Colonic mucosa (tissue), 4 donors: ENCODE data around the gene COL8A2. TPM values are rescaled to one million over a fixed set of nuclear protein-coding genes. Genes with fewer than 3 reads are reported as not detected.

Experiments used
- DNase-seq: peaks from one replicate; pipeline ENCODE4 v3.0.0-alpha.2; 2020
- H3K27ac ChIP-seq: fragments of 200-600 bp; one replicate; pipeline ENCODE4 v1.8.0; 2021
- H3K27me3 ChIP-seq: fragments of 200-600 bp; one replicate; pipeline ENCODE4 v1.8.0; 2021
- H3K36me3 ChIP-seq: fragments of 200-600 bp; one replicate; pipeline ENCODE4 v1.8.0; 2021
- H3K4me1 ChIP-seq: fragments of 200-600 bp; one replicate; pipeline ENCODE4 v1.8.0; 2021; ENCODE audit warnings: mild to moderate bottlenecking
- H3K4me3 ChIP-seq: fragments of 200-600 bp; one replicate; pipeline ENCODE4 v1.8.0; 2021
- H3K9ac ChIP-seq, 2 donors: one replicate each; pipeline ENCODE4 v1.7.0; 2013; ENCODE audit warnings: control low read depth in 2 of 2, low read depth in 2 of 2, low read length in 2 of 2
- H3K9me3 ChIP-seq: fragments of 200-600 bp; one replicate; pipeline ENCODE4 v1.8.0; 2021
- CTCF ChIP-seq: fragments of 200-600 bp; IDR thresholded peaks from one replicate; pipeline ENCODE4 v1.8.0; 2022; ENCODE audit warnings: antibody characterized with exemption, mild to moderate bottlenecking
- intact Hi-C: fragments of 100-400 bp; cut with DNase I; formaldehyde crosslinking; loops from one replicate; pipeline ENCODE4 v1.14.1; 2022
- total RNA-seq, 2 donors: library from RNA; stranded (reverse); fragmentation: NEBNext Ultra II Directional in 1 of 2; extraction: Animal tissue kit (Norgen Biotek cat#: 25700) in 1 of 2; gene quantifications; one replicate each; pipeline ENCODE4 v1.2.1, GENCODE V29; 2021
- donor health status: healthy.
- donor health status: DM: no; HTN: no; CAD: no.
- donor health status: DM: no; HTN: no; CAD: no.

The COL8A2 gene
- total RNA-seq, 2 donors from 2014 or later = 1.1 to 2.1 TPM

- Histone ChIP-seq H3K4me1 (no peaks in the 10 kb centered on the region), H3K4me3 (no peak overlapping the region), H3K9me3 (no peaks in the 10 kb centered on the region), H3K36me3 (no peaks in the 10 kb centered on the region), H3K27ac (no peak overlapping the region), H3K9ac (no peak overlapping the region), H3K27me3 (no peaks in the 10 kb centered on the region)
- TF ChIP-seq CTCF = no peak
- DNase-seq = no peak
- intact Hi-C loops = no loop called here
Measured at GRCh38 chr1:36144413-36144812, 19.4 kb upstream of the COL8A2 start.

GRCh38 chr1:36143424-36143823, 18.4 kb upstream of the COL8A2 start:
- no peaks in the 10 kb centered on the region for H3K27me3 ChIP-seq
- no peaks in the 10 kb centered on the region for H3K4me1 ChIP-seq
- TF ChIP-seq CTCF = no peak

GRCh38 chr1:36142121-36142520, 17.1 kb upstream of the COL8A2 start:
- no peak overlapping the region for H3K27ac ChIP-seq
- no peak overlapping the region for H3K4me3 ChIP-seq
- intact Hi-C loops = no loop called here

More at GRCh38 chr1:36143424-36143823, 18.4 kb upstream of the COL8A2 start:
- DNase-seq = no peak
- no peak overlapping the region for H3K27ac ChIP-seq
- H3K36me3 ChIP-seq = no peaks in the 10 kb centered on the region
- H3K9me3 ChIP-seq = no peaks in the 10 kb centered on the region
- H3K4me3 ChIP-seq = no peak overlapping the region
- H3K9ac ChIP-seq = no peak overlapping the region
- intact Hi-C loops = no loop called here

GRCh38 chr1:36139521-36139920, 14.5 kb upstream of the COL8A2 start:
- H3K27me3 ChIP-seq = no peaks in the 10 kb centered on the region
- intact Hi-C loops = no loop called here
- no peaks in the 10 kb centered on the region for H3K36me3 ChIP-seq
- DNase-seq = no peak
- H3K27ac ChIP-seq = no peak overlapping the region
- H3K9ac ChIP-seq = no peak overlapping the region
- no peak overlapping the region for H3K4me3 ChIP-seq
- TF ChIP-seq CTCF = no peak
- H3K4me1 ChIP-seq = no peaks in the 10 kb centered on the region
- no peaks in the 10 kb centered on the region for H3K9me3 ChIP-seq

More at GRCh38 chr1:36142121-36142520, 17.1 kb upstream of the COL8A2 start:
- Histone ChIP-seq H3K9ac (no peak overlapping the region), H3K9me3 (no peaks in the 10 kb centered on the region), H3K4me1 (no peaks in the 10 kb centered on the region), H3K27me3 (no peaks in the 10 kb centered on the region), H3K36me3 (no peaks in the 10 kb centered on the region)
- no peak for DNase-seq
- TF ChIP-seq CTCF = no peak

GRCh38 chr1:36137776-36138175, 12.8 kb upstream of the COL8A2 start:
- intact Hi-C loops = no loop called here
- no peaks in the 10 kb centered on the region for H3K36me3 ChIP-seq
- no peak overlapping the region for H3K27ac ChIP-seq
- H3K9me3 ChIP-seq = no peaks in the 10 kb centered on the region
- no peak for DNase-seq
- H3K27me3 ChIP-seq = no peaks in the 10 kb centered on the region
- H3K9ac ChIP-seq = no peak overlapping the region
- no peak overlapping the region for H3K4me3 ChIP-seq
- H3K4me1 ChIP-seq = no peaks in the 10 kb centered on the region
- TF ChIP-seq CTCF = no peak

- peak overlapping the region; percentile 44 for H3K27ac ChIP-seq
- no peak for DNase-seq
- H3K4me3 ChIP-seq = no peak overlapping the region
- no peaks in the 10 kb centered on the region for H3K36me3 ChIP-seq
- no peaks in the 10 kb centered on the region for H3K4me1 ChIP-seq
- no peak for TF ChIP-seq CTCF
- H3K9ac ChIP-seq = no peak overlapping the region
- no peaks in the 10 kb centered on the region for H3K9me3 ChIP-seq
- intact Hi-C loops = no loop called here
- H3K27me3 ChIP-seq = no peaks in the 10 kb centered on the region
Measured at GRCh38 chr1:36137226-36137625, 12.2 kb upstream of the COL8A2 start.
